ENCODE results near the gene GLRX2.
"Not testable (repeated sequence)": the region's sequence is repeated elsewhere in the genome, so short reads cannot be mapped to it uniquely, and the experiment has no call there.

The GLRX2 gene

GRCh38 chr1:193118803-193119730, 13.9 kb upstream of the GLRX2 start:
- no peak for TF ChIP-seq CTCF (IDR thresholded peaks at IDR 0.05; ENCODE audit: low read depth, low read length, missing control alignments)
- H3K4me3 ChIP-seq (ENCODE audit: low read depth, low read length): no peak overlapping the region
- no peak for DNase-seq (ENCODE audit: low read depth)

- TF ChIP-seq CTCF (IDR thresholded peaks at IDR 0.05; ENCODE audit: low read depth, low read length, missing control alignments): no peak
- no peak for DNase-seq (ENCODE audit: low read depth)
- no peak overlapping the region for H3K4me3 ChIP-seq (ENCODE audit: low read depth, low read length)
Observed at GRCh38 chr1:193118194-193118593, 13.0 kb upstream of the GLRX2 start.

DNA sequence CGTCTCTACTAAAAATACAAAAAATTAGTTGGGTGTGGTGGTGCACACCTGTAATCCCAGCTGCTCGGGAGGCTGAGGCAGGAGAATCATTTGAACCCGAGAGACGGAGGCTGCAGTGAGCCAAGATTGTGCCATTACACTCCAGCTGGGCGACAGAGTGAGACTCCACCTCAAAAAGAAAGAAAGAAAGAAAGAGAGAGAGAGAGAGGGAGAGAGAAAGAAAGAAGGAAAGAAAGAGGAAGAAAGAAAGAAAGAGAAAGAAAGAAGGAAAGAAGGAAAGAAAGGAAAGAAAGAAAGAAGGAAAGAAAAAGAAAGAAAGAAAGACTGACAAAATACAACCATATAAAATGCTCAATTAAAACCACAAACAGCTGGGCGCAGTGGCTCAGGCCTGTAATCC, 12.0 kb upstream of the GLRX2 start:
- H3K4me3 ChIP-seq (ENCODE audit: low read depth, low read length); DNase-seq (ENCODE audit: low read depth): not testable (repeated sequence)

- no peak for DNase-seq (ENCODE audit: low read depth)
- H3K4me3 ChIP-seq (ENCODE audit: low read depth, low read length): no peak overlapping the region
Observed at GRCh38 chr1:193115629-193116227, 10.5 kb upstream of the GLRX2 start.

DNA sequence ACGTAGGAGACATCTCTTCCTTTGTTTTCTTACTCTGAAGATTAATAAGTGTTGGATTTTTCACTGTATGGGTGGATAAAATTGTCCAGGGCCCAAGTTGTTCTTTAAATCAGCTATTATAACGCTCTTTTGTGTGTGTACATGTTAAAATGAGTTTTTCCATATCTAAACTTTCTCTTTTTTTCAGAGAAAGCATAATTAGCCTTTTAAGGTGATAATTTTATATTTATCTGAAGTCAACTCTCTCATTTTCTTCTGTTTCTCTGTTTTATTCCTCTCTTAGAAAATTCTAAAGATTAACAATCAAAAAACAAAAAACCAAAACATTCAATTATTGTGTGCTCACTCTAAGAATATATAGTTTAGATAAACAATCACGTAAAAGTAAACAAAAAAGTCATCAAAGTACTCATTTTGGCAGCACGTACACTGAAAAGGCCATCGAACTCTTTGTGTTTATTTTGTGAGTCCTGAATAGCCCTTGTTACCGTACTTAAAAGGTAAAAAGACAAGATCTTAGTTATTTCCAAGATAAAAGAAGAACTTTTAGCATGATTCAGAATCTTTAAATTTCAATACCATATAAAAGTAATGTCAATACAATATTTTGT, 9.4 kb upstream of the GLRX2 start:
- no peak for DNase-seq (ENCODE audit: low read depth)
- TF ChIP-seq CTCF (IDR thresholded peaks at IDR 0.05; ENCODE audit: low read depth, low read length, missing control alignments): no peak
- no peak overlapping the region for H3K4me3 ChIP-seq (ENCODE audit: low read depth, low read length)

More at GRCh38 chr1:193115629-193116227, 10.5 kb upstream of the GLRX2 start:
- no peak for TF ChIP-seq CTCF (IDR thresholded peaks at IDR 0.05; ENCODE audit: low read depth, low read length, missing control alignments)

DNA sequence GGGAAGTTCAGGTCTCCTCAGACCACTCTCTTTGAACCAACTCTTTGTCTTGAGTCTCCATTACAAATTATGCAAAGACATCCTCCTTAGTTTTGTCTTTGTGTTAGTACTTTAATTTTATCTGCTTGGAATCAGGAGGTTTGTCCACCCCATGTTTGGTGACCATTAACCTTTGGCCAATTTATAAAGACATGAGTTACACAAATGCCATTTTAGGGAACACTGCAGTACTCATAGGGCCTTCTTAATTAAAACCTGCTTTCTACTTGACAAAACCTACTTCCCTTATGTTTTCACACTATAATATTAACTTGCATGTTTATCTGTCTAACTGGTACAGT, 8.7 kb upstream of the GLRX2 start:
- DNase-seq (ENCODE audit: low read depth): no peak
- no peak overlapping the region for H3K4me3 ChIP-seq (ENCODE audit: low read depth, low read length)
- TF ChIP-seq CTCF (IDR thresholded peaks at IDR 0.05; ENCODE audit: low read depth, low read length, missing control alignments): no peak

- TF ChIP-seq CTCF (IDR thresholded peaks at IDR 0.05; ENCODE audit: low read depth, low read length, missing control alignments): no peak
- DNase-seq (ENCODE audit: low read depth): no peak
- H3K4me3 ChIP-seq (ENCODE audit: low read depth, low read length): no peak overlapping the region
Observed at GRCh38 chr1:193113258-193113991, 8.2 kb upstream of the GLRX2 start.
